PC-9 (cell line): Measurements from ENCODE around the gene GPR137. TPM values are rescaled to one million over a fixed set of nuclear protein-coding genes. Genes with fewer than 3 reads are reported as not detected.

ENCODE experiments used
- BruUV-seq: library from RNA; stranded (reverse); fragments of 400-500 nt; replicated peaks from 2 replicates; lab custom pipeline; 2021; lab: Mats Ljungman, UMichigan
- CTCF ChIA-PET: fragments of 300-600 bp; sonication (Branson Sonifier 250); formaldehyde crosslinking; loops from one replicate; lab custom pipeline; 2022; ENCODE audit warnings: antibody characterized with exemption; lab: Charles Lee
- POLR2A ChIA-PET: fragments of 300-600 bp; sonication (Branson Sonifier 250); formaldehyde crosslinking; loops from one replicate; lab custom pipeline; 2022; ENCODE audit warnings: antibody characterized with exemption; ENCODE audit not compliant: unreplicated experiment; lab: Charles Lee
- DNase-seq, 2 experiments: peaks; one replicate each; pipeline versions ENCODE4 v3.0.0 to v3.0.0-alpha.2; 2015 to 2022; ENCODE audit warnings: mixed read lengths in 1 of 2
- H2AFZ ChIP-seq: fragments of 200-600 bp; sonication (generic); 2 replicates; pipeline ENCODE4 v1.8.1; 2017; ENCODE audit warnings: antibody characterized with exemption
- H3F3A ChIP-seq: fragments of 200-600 bp; sonication (generic); 2 replicates; pipeline ENCODE4 v1.8.1; 2017; ENCODE audit warnings: antibody characterized with exemption, mild to moderate bottlenecking, low read depth; ENCODE audit not compliant: insufficient read depth
- H3K27ac ChIP-seq: fragments of 200-600 bp; sonication (generic); 2 replicates; pipeline ENCODE4 v1.6.1; 2016; ENCODE audit warnings: mixed run types
- H3K27me3 ChIP-seq: fragments of 200-600 bp; sonication (generic); 2 replicates; pipeline ENCODE4 v1.6.1; 2016; ENCODE audit warnings: low read depth, mixed run types; ENCODE audit not compliant: insufficient read depth
- H3K36me3 ChIP-seq: fragments of 200-600 bp; sonication (generic); 2 replicates; pipeline ENCODE4 v1.6.1; 2016; ENCODE audit warnings: low read depth, mixed run types
- H3K4me1 ChIP-seq: fragments of 200-600 bp; sonication (generic); replicated peaks from 2 replicates; pipeline ENCODE4 v1.6.1; 2016; ENCODE audit warnings: mixed run types; ENCODE audit not compliant: insufficient read depth
- H3K4me2 ChIP-seq: fragments of 200-600 bp; sonication (generic); 2 replicates; pipeline ENCODE4 v1.6.1; 2017; ENCODE audit warnings: mixed run types
- H3K4me3 ChIP-seq: fragments of 200-600 bp; sonication (generic); 2 replicates; pipeline ENCODE4 v1.6.1; 2016; ENCODE audit warnings: mixed run types
- H3K79me2 ChIP-seq: fragments of 200-600 bp; sonication (generic); 2 replicates; pipeline ENCODE4 v1.6.1; 2017; ENCODE audit warnings: low read depth, mixed run types
- H3K9me2 ChIP-seq: fragments of 200-600 bp; sonication (generic); 2 replicates; pipeline ENCODE4 v1.8.1; 2017; ENCODE audit warnings: mild to moderate bottlenecking; ENCODE audit not compliant: insufficient read depth
- H3K9me3 ChIP-seq: fragments of 200-600 bp; sonication (generic); 2 replicates; pipeline ENCODE4 v1.8.1; 2016; ENCODE audit warnings: low read depth; ENCODE audit not compliant: insufficient read depth
- H4K20me1 ChIP-seq: fragments of 200-600 bp; sonication (generic); 2 replicates; pipeline ENCODE4 v1.8.1; 2017; ENCODE audit not compliant: insufficient read depth
- CTCF ChIP-seq: fragments of 200-600 bp; sonication (generic); conservative IDR thresholded peaks from 2 replicates; pipeline ENCODE4 v1.6.1; 2017; ENCODE audit warnings: mixed run types, antibody characterized with exemption, mild to moderate bottlenecking, moderate library complexity
- EZH2 ChIP-seq: fragments of 200-600 bp; sonication (generic); IDR thresholded peaks from 2 replicates; pipeline ENCODE4 v1.8.0; 2017; ENCODE audit warnings: antibody characterized with exemption, low read depth
- intact Hi-C: fragments of 100-400 bp; cut with micrococcal nuclease; formaldehyde crosslinking; loops from one replicate; pipeline ENCODE4 v1.10.0; 2022; ENCODE audit not compliant: unreplicated experiment
- total RNA-seq: library from RNA; stranded (reverse); gene quantifications from 2 replicates; pipeline ENCODE4 v1.2.3, GENCODE V29; 2021

Gene GPR137
- total RNA-seq, 1 experiment from 2014 or later = 72.8 TPM

DNA sequence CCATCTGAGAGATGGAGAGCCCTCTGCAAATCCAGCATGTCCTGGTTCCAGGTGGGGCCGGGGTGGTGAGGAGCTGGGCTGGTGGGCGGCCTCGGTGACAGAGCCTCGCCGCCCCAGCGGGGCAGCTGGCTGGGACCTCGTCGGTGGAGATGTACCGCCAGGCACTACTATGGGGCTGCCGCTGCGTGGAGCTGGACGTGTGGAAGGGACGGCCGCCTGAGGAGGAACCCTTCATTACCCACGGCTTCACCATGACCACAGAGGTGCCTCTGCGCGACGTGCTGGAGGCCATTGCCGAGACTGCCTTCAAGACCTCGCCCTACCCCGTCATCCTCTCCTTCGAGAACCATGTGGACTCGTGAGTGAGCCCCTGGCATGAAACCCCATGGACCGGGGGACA, 27.3 kb upstream of the GPR137 start:
- Histone ChIP-seq H3K27ac (no peak overlapping the region), H3K4me2 (no peak overlapping the region), H3K36me3 (peaks cover 14% of the 10 kb centered on the region; the same call in 1 of the 2 replicates), H3K4me1 (no peaks in the 10 kb centered on the region), H3K9me2 (no peaks in the 10 kb centered on the region), H3K79me2 (no peaks in the 10 kb centered on the region), H2AFZ (no peak overlapping the region), H3K27me3 (no peaks in the 10 kb centered on the region), H3F3A (peaks cover 6% of the 10 kb centered on the region; the same call in 1 of the 2 replicates), H3K9me3 (no peaks in the 10 kb centered on the region), H3K4me3 (no peak overlapping the region), H4K20me1 (peaks cover 4% of the 10 kb centered on the region; the same call in 1 of the 2 replicates)
- POLR2A ChIA-PET = no interaction called here
- no peak for TF ChIP-seq EZH2
- CTCF ChIA-PET = interaction anchor here (0.6 to 1.1 kb wide), 4 partner anchors 9 to 458 kb away, joined by 5 to 9 read pairs (median 6); no protein-coding TSS in a partner anchor
- no peak for DNase-seq
- intact Hi-C loops = no loop called here
- no TSS peak for BruUV-seq

- POLR2A ChIA-PET = no interaction called here
- Histone ChIP-seq H3K4me3 (no peak overlapping the region), H3K27me3 (no peaks in the 10 kb centered on the region), H3F3A (peaks cover 6% of the 10 kb centered on the region; the same call in 1 of the 2 replicates), H3K9me2 (no peaks in the 10 kb centered on the region), H3K27ac (no peak overlapping the region), H3K79me2 (no peaks in the 10 kb centered on the region), H3K36me3 (peaks cover 14% of the 10 kb centered on the region; the same call in 1 of the 2 replicates), H4K20me1 (peaks cover 4% of the 10 kb centered on the region; the same call in 1 of the 2 replicates), H2AFZ (no peak overlapping the region), H3K9me3 (no peaks in the 10 kb centered on the region), H3K4me2 (no peak overlapping the region), H3K4me1 (no peaks in the 10 kb centered on the region)
- CTCF ChIA-PET = no interaction called here
- TF ChIP-seq EZH2 = no peak
- no peak for TF ChIP-seq CTCF
- no peak for DNase-seq
- intact Hi-C loops = no loop called here
- no TSS peak for BruUV-seq
Measured at GRCh38 chr11:64258946-64259532, 26.6 kb upstream of the GPR137 start.

- Histone ChIP-seq H3K27ac (no peak overlapping the region), H3K27me3 (no peaks in the 10 kb centered on the region), H3K36me3 (peaks cover 14% of the 10 kb centered on the region; the same call in 1 of the 2 replicates), H3K4me2 (no peak overlapping the region), H3K79me2 (no peaks in the 10 kb centered on the region), H3K9me3 (no peaks in the 10 kb centered on the region), H4K20me1 (peaks cover 4% of the 10 kb centered on the region; the same call in 1 of the 2 replicates), H3K9me2 (no peaks in the 10 kb centered on the region), H3K4me3 (no peak overlapping the region), H2AFZ (no peak overlapping the region), H3F3A (peaks cover 6% of the 10 kb centered on the region; the same call in 1 of the 2 replicates), H3K4me1 (no peaks in the 10 kb centered on the region)
- peak in 1 of 2 experiments; percentile 6 for DNase-seq
- no TSS peak for BruUV-seq
- TF ChIP-seq CTCF = no peak
- TF ChIP-seq EZH2 = no peak
- intact Hi-C loops = no loop called here
- POLR2A ChIA-PET = no interaction called here
- CTCF ChIA-PET = no interaction called here
Measured at GRCh38 chr11:64259533-64260067, 26.0 kb upstream of the GPR137 start.
